NCI-H82 treated with DMSO at 0.1 percent for 48 hours (cell line): Measurements from ENCODE around the gene NR3C1.

Experiments used
- DNase-seq: peaks from one replicate; lab custom pipeline; 2025; ENCODE audit not compliant: unreplicated experiment; lab: John Stamatoyannopoulos, UW

The NR3C1 gene

DNA sequence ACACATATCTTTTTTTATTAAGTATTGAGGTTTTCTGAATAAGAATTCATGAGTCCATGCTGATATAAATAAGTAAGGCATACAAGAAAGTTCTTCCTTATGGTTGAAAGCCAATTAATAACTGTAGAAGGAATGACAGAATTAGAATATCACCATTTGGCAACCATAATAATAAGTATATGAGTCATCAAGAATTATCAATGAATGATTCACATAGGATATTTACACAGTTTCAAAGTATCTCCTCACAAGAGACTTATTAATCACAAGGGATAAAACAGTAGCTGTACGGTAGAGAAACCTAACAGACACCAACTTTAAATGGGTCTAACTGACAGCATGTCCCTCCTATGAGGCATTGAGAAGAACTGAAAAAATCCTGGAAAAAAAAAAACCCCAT lies 161.6 kb downstream of the NR3C1 start:
- no peak for DNase-seq

DNA sequence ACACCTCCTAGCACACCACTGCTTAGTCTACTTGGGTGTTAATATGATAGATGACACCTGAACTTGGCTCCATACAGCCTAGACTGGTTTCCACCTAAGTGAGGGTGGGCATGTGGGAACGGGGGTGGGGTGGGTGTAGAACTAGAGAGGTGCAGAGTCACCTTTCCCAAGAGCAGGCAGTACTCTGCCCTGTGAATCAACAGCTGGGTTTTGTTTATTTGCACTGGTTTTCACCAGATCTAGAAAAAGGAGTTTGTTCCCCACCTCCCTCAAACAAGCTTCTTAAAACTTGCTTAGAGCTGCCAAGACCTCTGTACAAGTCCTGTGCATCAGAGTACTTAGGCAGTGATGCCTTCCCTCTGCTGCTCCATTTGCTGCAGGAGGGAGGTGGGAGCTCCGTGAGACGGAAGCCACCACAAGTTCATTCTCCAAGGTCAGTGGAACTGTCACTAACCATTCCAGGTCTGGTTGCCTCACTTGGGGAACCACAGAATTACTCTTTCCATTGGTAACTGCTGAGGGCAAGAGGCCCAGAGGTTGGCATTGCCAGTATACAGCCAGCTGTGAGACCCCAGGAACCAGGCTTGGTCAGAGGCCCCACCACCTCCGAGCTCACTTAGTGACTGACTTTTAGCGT lies 163.5 kb downstream of the NR3C1 start:
- no peak for DNase-seq

DNA sequence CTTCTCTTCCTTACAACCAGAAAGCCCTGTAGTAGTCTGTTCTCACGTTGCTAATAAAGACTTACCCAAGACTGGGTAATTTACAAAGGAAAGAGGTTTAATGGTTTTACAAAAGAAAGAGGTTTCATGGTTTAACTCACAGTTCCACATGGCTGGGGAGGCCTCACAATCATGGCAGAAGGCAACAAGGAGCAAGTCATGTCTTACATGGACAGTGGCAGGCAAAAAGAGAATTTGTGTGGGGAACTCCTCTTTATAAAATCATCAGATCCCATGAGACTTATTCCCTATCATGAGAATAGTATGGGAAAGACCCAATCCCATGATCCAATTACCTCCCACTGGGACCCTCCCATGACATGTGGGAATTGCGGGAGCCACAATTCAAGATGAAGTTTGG lies 164.9 kb downstream of the NR3C1 start:
- DNase-seq = no peak

DNA sequence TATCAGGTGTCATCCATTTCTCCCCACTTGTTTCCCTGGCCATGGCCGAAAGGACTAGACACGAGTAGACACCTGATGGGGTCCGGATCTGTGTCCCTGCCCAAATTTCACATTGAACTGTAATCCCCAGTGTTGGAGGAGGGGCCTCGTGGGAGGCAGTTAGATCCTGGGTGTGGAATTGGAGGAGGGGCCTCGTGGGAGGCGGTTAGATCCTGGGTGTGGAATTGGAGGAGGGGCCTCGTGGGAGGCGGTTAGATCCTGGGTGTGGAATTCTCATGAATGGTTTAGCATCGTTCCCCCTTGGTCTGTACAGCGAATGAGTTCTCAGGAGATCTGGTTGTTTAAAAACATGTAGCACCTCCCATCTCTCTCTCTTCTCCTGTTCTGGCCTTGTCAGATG lies 165.8 kb downstream of the NR3C1 start:
- no peak for DNase-seq

DNA sequence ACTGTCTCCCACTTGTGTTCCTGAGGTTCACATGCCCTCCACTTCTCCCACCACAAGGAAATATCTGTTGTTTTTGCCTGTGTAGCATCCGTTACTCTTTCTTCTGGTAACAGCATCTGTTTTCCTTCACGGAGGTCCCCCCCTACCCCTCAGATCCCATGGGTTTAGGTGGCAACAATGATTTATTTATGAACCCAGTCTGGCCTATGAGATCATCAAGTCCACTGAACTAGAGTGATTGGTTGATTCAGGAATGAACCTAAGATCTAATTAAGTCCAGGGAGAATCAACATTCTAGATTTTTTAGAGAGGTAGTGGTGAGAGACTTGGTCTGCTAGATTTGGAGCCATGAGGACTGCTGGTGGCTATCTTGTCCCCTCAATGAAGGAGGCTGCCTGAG lies 166.8 kb downstream of the NR3C1 start:
- no peak for DNase-seq

DNA sequence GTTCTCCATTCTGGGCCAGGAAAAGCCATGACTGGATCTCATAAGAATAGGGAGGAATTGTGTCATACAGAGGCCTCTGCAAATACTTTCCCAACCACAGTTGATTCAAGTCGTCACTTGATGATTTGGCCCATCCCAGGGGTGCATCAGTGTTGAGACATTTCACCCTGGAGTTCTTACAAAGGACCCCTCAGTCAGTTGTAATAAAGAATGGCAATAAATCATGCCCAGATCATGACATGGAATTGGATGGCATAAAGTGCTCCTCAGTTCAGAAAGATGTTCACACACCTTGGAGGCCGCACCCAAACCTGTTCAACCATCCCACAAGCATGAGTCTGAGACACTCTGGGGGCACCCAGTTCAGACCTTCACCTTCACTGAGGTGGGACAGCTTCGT lies 168.1 kb downstream of the NR3C1 start:
- DNase-seq = no peak

DNA sequence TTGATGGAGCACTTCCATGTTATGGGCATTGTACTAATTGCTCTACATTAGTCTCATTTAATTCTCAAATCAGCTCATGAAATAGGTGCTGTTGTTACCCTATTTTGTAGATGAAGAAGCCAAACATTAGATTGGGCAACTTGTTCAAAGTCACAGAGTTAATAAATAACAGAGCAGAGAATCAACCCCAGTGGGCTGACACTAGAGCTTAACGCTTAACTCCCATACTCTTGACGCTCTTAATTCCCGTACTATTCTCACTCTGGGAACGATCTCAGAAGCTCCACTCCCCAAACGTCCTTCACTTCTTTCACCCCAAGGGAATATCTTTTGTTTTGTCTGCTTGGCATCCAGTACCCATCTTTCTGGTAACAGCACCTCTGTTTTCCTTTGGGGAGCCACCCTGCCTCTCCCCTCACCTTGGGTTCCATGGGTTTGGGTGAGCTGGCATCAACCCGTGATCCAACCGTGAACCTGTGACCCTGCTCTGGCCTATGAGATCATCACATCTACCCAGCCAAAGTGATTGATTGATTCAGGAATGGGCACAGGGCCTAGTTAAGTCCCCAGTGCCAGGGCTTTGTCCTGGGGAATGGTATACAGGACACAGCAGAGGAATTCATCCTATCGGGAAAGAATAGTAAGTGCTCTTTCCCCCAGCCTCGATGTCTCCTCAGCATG lies 169.2 kb downstream of the NR3C1 start:
- DNase-seq = no peak

DNA sequence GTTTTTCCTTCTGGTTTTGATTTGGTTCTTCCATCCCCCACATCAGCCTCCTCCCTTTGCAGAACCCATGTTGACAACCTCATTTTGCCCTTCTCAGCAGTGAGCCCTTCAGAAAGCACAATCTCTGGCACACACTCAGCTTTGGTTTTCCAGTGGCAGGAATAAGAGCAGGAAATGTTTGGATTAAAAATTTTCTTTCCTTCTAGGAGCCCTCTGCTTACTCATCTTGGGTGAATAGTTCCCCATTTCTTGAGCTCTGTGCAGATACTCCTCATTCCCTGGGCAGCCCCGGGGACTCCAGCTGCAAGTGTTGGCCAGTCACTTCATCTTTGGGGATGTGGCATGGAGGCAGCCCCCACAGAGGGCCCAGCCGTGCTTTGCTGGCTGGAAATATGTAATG lies 170.5 kb downstream of the NR3C1 start:
- DNase-seq = no peak

DNA sequence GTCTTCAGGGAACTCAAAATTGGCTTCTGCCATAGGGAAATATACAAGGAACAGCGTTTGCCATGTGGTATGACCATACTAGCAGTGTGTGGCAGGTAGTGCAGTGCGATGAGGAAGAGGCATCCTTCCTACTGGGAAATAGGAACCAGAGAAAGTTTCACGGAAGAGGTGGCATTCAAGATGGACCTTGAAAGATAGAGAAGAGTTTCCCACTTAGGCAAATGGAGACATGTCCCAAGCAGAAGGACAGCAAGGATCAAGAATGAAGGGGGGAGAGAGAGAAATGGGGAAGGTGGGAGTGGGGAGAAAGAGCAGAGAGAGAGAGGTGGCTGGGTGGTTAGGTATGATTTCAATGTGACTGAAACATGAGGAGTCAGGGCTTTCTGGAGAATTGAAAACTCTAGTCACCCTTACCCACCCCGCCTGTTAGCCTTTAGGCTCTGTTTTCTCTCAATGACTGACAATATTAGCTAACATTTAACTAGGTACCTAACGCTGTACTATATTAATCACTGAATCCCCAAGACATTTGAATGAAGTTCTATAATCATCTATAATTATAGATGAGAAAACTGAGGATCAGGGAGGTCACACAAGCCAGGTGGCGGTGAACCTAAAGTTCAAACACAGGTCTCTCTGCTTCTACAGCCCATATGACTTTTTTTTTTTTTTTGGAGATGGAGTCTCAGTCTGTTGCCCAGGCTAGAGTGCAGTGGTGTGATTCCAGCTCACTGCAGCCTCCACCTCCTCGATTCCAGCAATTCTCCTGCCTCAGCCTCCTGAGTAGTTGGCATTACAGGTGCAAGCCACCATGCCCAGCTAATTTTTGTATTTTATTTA lies 171.3 kb downstream of the NR3C1 start:
- no peak for DNase-seq

DNA sequence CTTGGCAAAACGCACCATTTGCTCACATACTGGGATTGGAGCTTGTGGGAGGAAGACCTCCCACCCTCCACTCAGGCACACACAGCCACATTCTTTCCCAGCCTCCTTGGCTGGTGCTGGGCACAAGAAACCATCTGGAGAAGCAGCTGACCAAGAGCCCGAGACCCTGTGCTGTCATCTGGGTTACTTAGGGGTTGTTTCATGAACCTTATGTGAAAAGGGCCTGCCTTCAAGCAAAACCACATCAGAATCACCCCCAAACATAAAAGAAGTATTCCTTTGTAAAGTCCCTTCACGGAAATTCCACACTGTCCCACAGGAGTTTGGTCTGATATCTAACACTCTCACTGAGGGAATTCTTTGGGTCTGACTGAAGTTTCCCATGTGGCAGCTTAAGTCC lies 172.1 kb downstream of the NR3C1 start:
- no peak for DNase-seq

DNA sequence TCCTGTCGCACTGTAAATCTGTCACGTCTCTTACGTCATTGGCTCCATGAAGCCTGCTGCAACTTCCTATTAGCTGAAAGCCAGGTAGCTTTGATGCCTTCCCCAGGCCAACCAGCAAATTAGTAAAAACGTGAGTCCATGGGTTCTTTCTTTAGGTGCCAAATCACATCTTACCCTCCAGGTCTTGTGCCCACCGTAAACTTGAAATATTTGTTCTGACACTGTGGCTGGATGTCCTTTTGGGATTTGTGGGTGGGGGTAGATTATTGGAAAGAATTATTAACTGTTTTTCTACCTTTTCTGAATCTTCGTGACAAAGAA lies 172.8 kb downstream of the NR3C1 start:
- no peak for DNase-seq

DNA sequence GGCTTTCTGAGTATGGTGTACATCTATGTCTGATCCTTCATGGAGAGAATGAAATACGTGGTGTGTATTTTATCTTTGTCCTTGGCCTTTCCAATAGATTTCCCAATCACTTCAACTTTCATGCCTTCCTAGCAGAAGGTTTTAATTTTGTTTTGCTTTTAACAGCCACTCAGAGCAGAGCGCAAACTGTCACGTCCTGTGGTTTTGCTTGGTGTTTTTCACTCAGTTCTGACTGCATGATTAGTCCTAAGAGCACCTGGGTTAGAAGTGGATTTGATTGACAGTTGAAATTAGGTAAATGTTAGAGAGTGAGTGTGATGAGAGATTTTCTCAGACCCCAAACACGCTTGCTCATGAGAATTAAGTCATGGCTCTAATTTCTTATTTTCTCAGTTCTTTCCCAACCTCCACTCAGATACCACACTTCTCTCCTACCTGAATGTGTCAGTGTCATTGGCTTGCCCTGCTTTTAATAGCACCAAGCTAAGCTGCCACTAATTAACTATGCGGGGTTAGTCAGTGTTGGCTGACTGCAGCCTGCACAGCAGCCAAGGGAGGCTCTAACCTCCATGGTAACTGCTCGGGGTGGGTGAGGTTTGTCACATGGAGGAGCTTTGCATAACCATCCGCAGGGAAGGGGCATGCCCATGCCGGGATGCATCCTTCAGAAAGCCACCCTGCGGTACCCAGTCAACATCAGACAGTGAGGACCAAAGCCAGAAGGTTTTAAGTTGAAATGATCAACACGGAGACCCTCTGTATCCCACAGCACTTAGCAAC lies 173.4 kb downstream of the NR3C1 start:
- DNase-seq = no peak

DNA sequence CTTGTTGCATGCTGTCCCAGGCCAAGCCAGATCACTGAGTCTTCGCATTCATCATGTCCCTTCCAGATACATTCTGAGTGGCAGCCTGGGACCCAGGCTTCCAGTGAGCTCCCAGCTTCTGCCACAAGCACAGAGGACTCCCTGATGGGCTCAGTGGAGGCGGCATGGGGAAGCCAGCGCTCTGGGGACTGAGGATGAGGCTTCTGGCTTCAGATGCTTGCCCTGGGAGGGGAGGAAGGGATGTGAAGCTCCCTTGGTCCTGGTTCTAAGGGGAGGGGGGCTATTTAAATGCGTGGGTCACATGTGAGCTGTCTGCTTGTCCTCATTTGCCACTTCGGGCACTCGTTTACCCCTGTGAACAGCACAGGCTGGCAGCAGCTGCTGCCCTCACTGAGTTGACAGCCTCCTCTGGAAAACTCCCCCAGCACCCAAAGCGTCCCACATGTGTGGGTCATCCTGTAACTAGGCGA lies 174.0 kb downstream of the NR3C1 start:
- DNase-seq = no peak

DNA sequence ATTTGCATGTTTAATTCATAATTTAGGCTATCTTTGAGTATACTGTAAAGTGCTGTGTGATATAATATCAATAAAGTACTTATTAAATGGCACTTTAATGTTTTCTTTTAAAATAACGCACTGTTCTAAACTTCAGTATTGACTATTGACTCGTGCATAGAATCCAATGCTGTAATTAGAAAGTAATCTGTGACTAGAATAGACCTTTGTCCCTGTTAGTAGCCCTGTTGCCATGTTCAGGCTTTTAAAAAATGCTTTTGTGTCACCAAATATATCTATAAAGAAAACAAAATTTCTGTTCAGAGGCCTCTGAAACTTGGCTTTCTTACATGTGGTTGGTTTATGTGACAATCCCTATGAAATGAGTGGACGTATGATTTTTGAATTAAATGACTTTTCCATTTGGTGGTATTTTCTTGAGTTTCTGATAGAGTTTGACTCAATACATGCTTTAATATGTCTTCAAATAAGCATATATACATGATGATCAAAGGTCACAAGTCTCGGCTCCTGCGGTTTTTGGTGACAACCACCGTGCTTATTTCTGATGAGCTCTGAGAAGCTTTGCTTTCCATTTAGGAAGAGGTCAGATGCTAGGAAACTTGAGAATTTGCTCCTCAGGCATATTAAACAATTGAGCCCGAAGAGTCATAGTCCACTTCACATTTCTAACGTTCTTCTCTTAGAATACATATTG lies 174.7 kb downstream of the NR3C1 start:
- DNase-seq = no peak
